Endodermal cell (in vitro differentiated cells): ENCODE data around the gene EIF4E2. TPM values are rescaled to one million over a fixed set of nuclear protein-coding genes. Genes with fewer than 3 reads are reported as not detected.

Experiments used
- DNase-seq: peaks from one replicate; pipeline ENCODE4 v3.0.0-alpha.2; 2017
- H3K27ac ChIP-seq: 2 replicates; pipeline ENCODE4 v1.5.1; 2013; ENCODE audit warnings: mild to moderate bottlenecking, low read depth, low read length, moderate library complexity
- H3K27me3 ChIP-seq: 2 replicates; pipeline ENCODE4 v1.6.1; 2013; ENCODE audit warnings: mild to moderate bottlenecking, low read length, moderate library complexity; ENCODE audit not compliant: insufficient read depth, control insufficient read depth, poor library complexity, severe bottlenecking
- H3K36me3 ChIP-seq: 2 replicates; pipeline ENCODE4 v1.7.0; 2013; ENCODE audit warnings: mild to moderate bottlenecking, low read length, moderate library complexity; ENCODE audit not compliant: control insufficient read depth, insufficient read depth
- H3K4me1 ChIP-seq: one replicate; pipeline ENCODE4 v1.7.0; 2013; ENCODE audit warnings: low read length; ENCODE audit not compliant: control insufficient read depth, insufficient read depth
- H3K4me3 ChIP-seq: 2 replicates; pipeline ENCODE4 v1.5.1; 2013; ENCODE audit warnings: mild to moderate bottlenecking, low read length, moderate library complexity
- H3K9ac ChIP-seq: 2 replicates; pipeline ENCODE4 v1.6.1; 2013; ENCODE audit warnings: mild to moderate bottlenecking, low read length, moderate library complexity; ENCODE audit not compliant: poor library complexity, severe bottlenecking; ENCODE audit errors: extremely low read depth
- H3K9me3 ChIP-seq: 2 replicates; pipeline ENCODE4 v1.6.1; 2013; ENCODE audit warnings: mild to moderate bottlenecking, low read length, moderate library complexity; ENCODE audit not compliant: control insufficient read depth
- H3K27ac Mint-ChIP-seq: 2 replicates; pipeline ENCODE4 v1.8.0; 2020; ENCODE audit warnings: mixed read lengths
- H3K27me3 Mint-ChIP-seq: 2 replicates; pipeline ENCODE4 v1.8.0; 2021; ENCODE audit warnings: mild to moderate bottlenecking, mixed read lengths; ENCODE audit not compliant: insufficient read depth
- H3K36me3 Mint-ChIP-seq: 2 replicates; pipeline ENCODE4 v1.8.0; 2020; ENCODE audit warnings: low read depth, mixed read lengths
- H3K4me1 Mint-ChIP-seq: 2 replicates; pipeline ENCODE4 v1.8.0; 2020; ENCODE audit warnings: mixed read lengths
- H3K4me3 Mint-ChIP-seq: 2 replicates; pipeline ENCODE4 v1.8.0; 2020; ENCODE audit warnings: mild to moderate bottlenecking, moderate library complexity, mixed read lengths
- H3K9me3 Mint-ChIP-seq: 2 replicates; pipeline ENCODE4 v1.8.0; 2020; ENCODE audit warnings: mild to moderate bottlenecking, mixed read lengths
- WGBS, 2 experiments: methylation state at CpG; one replicate each; pipeline versions ENCODE4 v1.1.5 to v1.1.7; 2013; ENCODE audit warnings: missing lambda C conversion rate in 2 of 2, mixed read lengths in 1 of 2; ENCODE audit not compliant: insufficient coverage in 1 of 2, insufficient read length in 1 of 2; 5-methylcytosine and 5-hydroxymethylcytosine counted together
- total RNA-seq, 2 donors: library from RNA; stranded (reverse); fragmentation: NEBNext Ultra II Directional in 1 of 2; extraction: Animal tissue kit (Norgen Biotek cat#: 25700) in 1 of 2; gene quantifications; 2 replicates in 1 of 2; 3 replicates in 1 of 2; pipeline ENCODE4 v1.2.1, GENCODE V29; 2021
- TF ChIP-seq, protein P1 (sequence below): fragments of 200-600 bp; sonication (generic); conservative IDR thresholded peaks from 2 replicates; pipeline ENCODE4 v1.5.0; 2021; ENCODE audit warnings: antibody characterized with exemption, mild to moderate bottlenecking

Gene EIF4E2
- total RNA-seq, 2 donors from 2014 or later = 105 to 116 TPM

DNA sequence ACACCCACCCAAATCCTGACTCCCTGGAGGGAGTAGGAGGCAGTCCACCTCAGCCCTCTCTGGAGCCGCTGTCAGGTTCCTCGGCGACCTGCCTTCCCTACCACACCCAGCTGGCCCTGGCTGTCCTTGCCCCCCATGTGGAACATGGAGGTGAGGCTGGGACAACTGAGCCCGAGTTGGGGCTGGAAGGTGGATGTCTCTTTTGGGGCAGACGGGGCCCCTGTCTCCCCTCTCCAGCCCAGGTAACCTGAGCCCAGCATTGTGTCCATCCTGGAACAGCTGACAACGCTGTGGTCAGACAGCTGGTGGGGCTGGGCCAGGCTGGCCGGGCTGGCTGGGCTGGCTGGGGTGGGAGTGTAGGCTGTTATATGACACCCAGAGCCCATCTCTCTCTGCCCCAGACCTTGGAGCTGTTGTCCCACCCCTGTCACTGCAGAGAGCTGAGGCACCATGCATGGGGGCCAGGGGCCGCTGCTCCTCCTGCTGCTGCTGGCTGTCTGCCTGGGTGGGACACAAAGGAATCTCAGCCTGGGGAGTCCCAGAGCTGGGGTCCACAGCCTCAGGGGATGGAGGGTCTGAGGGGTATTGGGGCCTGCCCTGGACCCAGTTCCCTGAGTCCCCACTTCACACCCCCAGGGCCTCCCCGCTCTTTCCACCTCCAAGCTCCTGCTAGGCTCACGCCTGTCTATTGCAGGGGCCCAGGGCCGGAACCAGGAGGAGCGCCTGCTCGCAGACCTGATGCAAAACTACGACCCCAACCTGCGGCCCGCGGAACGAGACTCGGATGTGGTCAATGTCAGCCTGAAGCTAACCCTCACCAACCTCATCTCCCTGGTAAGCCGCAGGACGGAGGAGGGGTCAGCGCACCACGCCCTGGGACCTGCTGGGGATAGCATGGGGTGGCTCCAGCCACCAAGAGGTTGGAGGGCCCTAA is 10.9 kb upstream of the EIF4E2 start, which contains the start of gene CHRNG:
Gene CHRNG (plus strand): TSS at position 395 of the 934 bp plus-strand sequence. CDS start 56 bp downstream, at position 451.
- no peak within 1 kb of the TSS for H3K27ac ChIP-seq
- H3K4me3 ChIP-seq = no peak within 1 kb of the TSS
- no peaks in the 10 kb centered on the region for H3K36me3 Mint-ChIP-seq
- WGBS, 2 experiments = 88 to 95% methylated on average over 9 to 23 of the region's 23 CpGs
- TF ChIP-seq, protein P1, sequence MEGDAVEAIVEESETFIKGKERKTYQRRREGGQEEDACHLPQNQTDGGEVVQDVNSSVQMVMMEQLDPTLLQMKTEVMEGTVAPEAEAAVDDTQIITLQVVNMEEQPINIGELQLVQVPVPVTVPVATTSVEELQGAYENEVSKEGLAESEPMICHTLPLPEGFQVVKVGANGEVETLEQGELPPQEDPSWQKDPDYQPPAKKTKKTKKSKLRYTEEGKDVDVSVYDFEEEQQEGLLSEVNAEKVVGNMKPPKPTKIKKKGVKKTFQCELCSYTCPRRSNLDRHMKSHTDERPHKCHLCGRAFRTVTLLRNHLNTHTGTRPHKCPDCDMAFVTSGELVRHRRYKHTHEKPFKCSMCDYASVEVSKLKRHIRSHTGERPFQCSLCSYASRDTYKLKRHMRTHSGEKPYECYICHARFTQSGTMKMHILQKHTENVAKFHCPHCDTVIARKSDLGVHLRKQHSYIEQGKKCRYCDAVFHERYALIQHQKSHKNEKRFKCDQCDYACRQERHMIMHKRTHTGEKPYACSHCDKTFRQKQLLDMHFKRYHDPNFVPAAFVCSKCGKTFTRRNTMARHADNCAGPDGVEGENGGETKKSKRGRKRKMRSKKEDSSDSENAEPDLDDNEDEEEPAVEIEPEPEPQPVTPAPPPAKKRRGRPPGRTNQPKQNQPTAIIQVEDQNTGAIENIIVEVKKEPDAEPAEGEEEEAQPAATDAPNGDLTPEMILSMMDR = no peak
- peaks cover 6% of the 10 kb centered on the region for H3K4me1 Mint-ChIP-seq
- no peaks in the 10 kb centered on the region for H3K36me3 ChIP-seq
- no peak within 1 kb of the TSS for H3K27ac Mint-ChIP-seq
- H3K9ac ChIP-seq = no peak within 1 kb of the TSS
- H3K27me3 ChIP-seq = no peaks in the 10 kb centered on the region
- H3K4me1 ChIP-seq = no peaks in the 10 kb centered on the region
- H3K9me3 ChIP-seq = peaks cover 6% of the 10 kb centered on the region
- no peak within 1 kb of the TSS for H3K4me3 Mint-ChIP-seq
- H3K27me3 Mint-ChIP-seq = peaks cover 2% of the 10 kb centered on the region
- DNase-seq = peak; percentile 68
- peaks cover 2% of the 10 kb centered on the region for H3K9me3 Mint-ChIP-seq

GRCh38 chr2:232540441-232541041 is 9.9 kb upstream of the EIF4E2 start:
- no peak overlapping the region for H3K4me3 Mint-ChIP-seq
- TF ChIP-seq, protein P1 = no peak
- peaks cover 2% of the 10 kb centered on the region for H3K36me3 Mint-ChIP-seq
- peaks cover 2% of the 10 kb centered on the region for H3K9me3 Mint-ChIP-seq
- no peak overlapping the region for H3K4me3 ChIP-seq
- no peaks in the 10 kb centered on the region for H3K27me3 ChIP-seq
- no peak overlapping the region for H3K27ac Mint-ChIP-seq
- peaks cover 2% of the 10 kb centered on the region for H3K27me3 Mint-ChIP-seq
- peaks cover 6% of the 10 kb centered on the region for H3K4me1 Mint-ChIP-seq
- DNase-seq = no peak
- H3K36me3 ChIP-seq = no peaks in the 10 kb centered on the region
- H3K4me1 ChIP-seq = no peaks in the 10 kb centered on the region
- 95 to 96% methylated on average over 11 to 17 of the region's 17 CpGs for WGBS, 2 experiments
- H3K9me3 ChIP-seq = peaks cover 6% of the 10 kb centered on the region
- H3K27ac ChIP-seq = no peak overlapping the region
- no peak overlapping the region for H3K9ac ChIP-seq

GRCh38 chr2:232541195-232541960 is 9.1 kb upstream of the EIF4E2 start:
- no peak for DNase-seq
- WGBS, 2 experiments = 95 to 98% methylated on average over 17 to 19 of the region's 19 CpGs
- Histone ChIP-seq H3K4me1 (no peaks in the 10 kb centered on the region), H3K27ac (no peak overlapping the region), H3K27me3 (no peaks in the 10 kb centered on the region), H3K9me3 (peaks cover 2% of the 10 kb centered on the region), H3K9ac (no peak overlapping the region), H3K4me3 (no peak overlapping the region), H3K36me3 (no peaks in the 10 kb centered on the region)
- TF ChIP-seq, protein P1 = no peak
- H3K9me3 Mint-ChIP-seq = peaks cover 2% of the 10 kb centered on the region
- H3K36me3 Mint-ChIP-seq = peaks cover 2% of the 10 kb centered on the region
- no peak overlapping the region for H3K4me3 Mint-ChIP-seq
- peaks cover 6% of the 10 kb centered on the region for H3K4me1 Mint-ChIP-seq
- peaks cover 2% of the 10 kb centered on the region for H3K27me3 Mint-ChIP-seq
- no peak overlapping the region for H3K27ac Mint-ChIP-seq
